ENCODE measurements around the gene HSPA12B. TPM values are rescaled to one million over a fixed set of nuclear protein-coding genes. Genes with fewer than 3 reads are reported as not detected.

Gene HSPA12B
- polyA plus RNA-seq, 10 donors, result 18.9 to 34.3 (median 23.4) TPM

DNA sequence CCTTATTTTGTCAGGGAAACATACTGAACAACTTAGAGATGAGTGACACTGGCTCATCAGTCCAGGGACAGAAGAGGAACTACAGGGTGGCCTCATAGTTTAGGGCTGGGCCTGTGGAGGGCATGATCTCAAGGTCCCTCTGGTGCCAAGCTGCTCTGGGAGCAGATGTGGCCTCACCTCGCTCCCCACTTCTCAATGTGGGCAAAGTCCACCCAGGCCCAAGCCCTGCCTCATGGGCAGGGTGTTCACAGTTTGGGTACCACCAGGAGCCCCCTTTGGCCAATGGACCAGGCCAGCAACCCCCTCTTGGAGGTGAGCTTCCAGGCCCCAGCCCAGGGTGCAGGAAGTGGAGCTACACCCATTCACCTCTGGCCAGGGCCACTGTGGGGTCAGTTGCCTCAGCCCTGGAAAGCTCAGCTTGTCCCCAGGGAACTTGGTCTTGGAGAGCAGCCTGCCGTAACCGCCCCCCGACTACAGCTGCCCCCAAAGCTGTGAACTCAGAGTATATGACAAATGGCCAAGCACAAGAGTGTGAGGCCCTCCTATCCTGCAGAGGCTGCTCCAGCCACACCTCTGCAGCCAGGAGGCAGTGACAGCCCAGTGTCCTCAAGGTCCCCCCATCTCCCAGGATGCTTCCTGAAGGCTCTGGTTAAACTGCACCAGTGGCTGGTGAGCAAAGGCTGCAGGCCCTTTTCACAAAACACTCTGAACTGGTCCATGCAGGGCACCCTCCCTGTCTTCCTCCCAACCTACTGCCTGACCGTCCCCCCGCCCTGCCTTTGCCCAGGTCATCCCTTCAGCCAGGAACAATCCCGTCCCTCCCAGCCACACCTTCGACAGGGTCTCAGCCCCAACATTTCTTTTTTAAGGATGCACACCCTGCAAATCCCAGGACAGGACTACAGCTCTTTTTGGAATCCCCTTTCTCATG, 31.5 kb downstream of the HSPA12B start:
- DNase-seq, result no peak

DNA sequence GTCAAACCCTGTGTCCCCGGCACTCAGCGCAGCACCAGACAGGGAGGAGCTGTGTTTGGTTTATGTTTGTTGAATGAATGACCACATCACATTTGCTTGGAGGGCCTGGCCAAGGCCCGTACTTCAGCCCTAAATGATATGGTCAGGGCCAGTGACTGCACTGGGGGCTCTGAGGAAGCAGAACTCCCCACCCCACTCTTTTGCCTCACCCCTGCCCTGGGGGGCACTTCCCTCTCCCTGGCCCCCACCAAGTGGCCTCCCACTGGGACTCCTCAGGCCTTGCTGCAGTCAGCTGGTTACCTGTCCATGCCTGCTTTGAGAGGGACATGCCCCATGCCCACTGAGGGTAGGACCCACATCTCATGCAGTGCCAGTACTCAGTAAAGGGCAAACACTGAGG, 32.2 kb downstream of the HSPA12B start:
- no peak for DNase-seq

DNA sequence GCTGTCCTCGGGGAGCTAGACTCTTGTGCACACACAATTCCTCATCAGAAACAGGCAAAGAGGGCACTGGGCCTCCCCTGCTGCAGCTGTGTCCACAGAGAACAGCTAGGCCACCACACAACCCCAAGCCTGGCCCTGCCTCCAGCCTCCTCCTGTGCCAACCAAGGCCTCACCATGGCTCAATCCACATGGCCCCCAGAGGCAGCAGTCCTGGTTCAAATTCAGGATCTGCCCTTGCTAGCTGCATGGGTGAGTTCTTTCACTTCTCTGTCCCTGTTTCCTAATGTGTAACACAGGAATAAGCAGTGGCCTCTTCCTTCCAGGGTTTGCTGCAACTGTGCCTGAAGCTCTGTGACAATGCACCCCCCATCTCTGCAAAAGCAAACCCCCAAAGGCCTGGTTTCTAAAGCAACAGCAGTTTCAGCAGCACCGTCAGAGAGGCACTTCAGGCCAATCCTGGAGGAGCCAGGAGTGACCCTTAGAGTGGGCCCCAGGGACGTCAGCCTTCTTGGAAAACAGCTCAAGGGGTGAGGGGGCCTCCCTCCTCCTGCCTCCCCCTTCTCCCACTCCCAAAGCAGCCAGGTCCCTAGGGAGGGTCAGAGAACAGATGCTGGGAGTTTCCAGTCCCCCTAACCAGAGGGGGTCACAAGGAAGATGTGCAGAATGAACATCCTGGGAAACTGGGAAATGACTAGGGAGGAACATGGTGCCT, 32.8 kb downstream of the HSPA12B start:
- peak in 1 of 3 donors; percentile 44 for DNase-seq

DNA sequence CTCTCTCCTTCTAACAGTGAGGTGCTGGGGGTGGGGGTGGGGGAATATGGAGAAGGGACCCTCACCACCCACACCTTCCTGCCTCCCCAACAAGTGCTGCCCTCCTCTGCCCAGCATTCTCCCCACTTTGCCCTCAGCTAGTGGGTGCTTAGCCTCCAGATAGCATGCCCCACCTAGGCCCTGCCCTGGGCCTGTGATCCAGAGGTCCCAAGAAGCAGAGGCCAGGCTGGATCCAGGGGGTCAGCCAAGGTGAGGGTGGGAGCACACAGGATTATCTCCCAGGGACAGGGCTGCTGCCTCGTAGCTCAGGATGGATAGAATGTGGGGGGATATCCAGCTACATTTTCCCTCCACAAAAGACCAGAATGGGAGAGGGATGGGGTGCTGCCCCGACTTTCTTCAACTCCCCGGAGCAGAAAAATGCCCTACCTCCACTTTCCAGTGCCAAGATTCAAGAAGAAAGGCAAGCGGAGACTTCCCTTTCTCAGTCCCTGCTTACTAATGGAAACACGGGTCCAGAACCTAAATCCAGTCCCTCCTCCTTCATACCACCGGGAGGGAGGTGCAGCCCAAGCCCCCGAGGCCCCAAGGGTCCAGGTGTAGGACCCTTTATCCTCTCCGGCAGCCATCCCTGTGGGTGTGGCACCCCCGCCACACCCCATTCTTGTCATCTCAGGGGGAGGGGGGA, 34.1 kb downstream of the HSPA12B start:
- DNase-seq, result peak in 1 of 3 donors; percentile 21

DNA sequence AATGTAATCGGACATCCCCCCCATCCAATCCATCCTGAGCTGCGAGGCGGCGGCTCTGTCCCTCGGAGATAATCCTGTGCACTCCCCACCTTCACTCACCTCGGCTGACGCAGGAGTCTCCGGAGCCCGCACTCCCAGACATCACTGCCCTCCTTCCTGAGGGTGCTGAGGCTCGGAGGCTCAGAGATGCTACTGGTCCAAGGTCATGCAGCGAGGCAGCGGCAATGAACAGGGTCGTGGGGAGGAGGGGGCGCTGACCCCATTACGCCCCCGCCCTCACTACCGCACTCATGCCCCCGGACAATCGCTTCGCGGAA, 34.6 kb downstream of the HSPA12B start:
- DNase-seq, result no peak

DNA sequence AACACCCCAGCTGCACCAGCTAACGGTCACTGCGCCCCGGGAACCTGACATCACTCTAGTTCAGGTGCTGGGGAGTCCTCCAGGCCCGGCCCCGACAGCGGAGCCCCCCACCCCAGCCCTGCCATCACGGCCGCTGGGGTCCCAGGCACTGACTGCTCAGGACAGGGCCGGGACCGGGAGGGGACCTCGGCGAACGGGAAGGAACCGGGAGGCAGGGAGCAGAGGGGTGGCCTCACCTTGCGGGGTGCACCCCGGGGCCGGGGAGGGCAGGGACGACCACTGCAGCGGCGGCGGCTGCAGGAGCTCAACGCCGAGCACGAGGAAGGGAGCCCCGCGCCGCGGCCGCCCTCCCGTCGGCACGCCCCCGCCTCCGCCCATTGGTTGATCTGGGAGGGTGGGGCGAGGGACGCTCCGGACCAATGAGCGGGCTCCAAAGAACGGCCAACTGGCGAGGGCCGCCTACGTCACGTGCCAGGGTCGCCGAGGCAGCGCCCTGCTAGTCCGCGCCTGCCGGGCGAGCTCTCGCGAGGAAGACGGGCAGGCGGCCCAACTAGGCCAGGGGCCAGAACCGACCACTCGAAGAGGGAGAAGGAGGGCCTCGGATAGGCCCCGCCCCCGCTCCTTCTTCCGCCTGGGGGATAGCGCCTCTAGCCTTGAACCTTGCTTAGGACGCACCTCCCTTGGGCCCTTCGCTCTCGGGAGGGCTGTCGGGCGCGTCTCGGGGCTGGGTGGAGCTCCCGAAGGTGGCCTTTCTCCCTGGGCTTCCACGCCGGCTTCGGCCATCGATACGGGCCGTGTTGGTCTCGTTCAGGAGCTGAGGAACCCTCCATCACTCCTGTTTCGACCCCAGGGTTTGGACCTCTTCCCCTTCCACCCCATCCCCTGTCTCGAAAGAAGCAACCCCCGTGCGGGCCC, 35.2 kb downstream of the HSPA12B start, which contains the start of gene ADISSP:
Gene ADISSP (minus strand): TSS at position 327 of the 915 bp plus-strand sequence. CDS start 7,653 bp downstream, outside the sequence.
- peak; percentile 98 to 99 (median 99) for DNase-seq

DNA sequence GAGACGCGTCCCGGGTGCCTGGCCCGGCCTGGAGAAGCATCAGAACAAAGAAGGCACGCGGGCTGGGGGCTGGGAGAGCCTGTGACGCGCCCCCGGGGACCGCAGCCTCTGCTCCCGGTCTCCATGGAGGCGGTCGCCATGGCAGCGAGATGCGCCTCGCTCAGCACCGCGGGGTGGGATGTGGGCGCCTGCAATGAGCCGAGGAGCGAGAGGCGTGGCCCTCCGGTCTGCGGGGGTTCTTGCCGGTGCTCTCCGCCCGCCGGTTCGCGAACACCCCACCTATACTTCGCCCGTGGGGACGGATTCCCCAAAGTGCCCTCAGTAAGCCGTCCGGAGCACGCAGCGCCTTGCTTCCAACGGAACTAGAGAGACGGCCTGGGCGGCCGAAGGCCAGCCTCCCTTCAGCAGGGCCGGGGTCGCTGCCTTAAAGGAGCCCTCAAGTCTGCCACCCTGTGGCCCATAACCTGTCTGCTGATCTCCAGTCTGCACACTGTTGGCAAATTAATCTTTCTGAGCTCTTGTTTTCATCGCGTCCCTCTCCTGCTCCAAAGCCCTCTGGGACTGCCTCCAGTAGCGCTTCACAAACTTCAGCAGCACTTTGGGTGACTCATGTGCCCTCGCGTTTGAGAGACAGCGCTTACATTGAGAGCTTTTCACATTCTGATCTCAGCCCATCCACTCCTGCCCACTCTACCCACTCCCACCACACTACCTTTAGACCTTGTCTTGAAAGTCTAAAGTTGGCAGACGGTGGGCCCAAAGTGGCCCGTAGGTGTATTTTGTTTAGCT, 36.1 kb downstream of the HSPA12B start:
- peak; percentile 75 to 92 (median 79) for DNase-seq

DNA sequence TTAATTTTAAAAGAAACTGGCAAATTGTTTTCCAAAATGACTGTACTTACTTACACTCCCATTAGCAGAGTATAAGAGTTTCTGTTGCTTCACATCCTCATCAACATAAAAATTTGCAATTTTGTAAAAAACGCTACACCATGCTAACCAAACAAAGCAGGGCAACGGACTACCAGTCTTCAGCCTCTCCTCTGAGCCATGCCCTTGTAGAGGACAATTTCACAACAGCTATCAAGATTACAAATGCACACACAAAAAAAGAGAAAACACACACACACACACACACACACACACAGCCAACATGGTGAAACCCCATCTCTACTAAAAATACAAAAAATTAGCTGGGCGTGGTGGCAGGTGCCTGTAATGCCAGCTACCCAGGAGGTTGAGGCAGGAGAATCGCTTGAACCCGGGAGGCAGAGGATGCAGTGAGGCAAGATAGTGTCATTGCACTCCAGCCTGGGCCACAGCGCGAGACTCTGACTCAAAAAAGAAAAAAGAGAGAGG, 39.1 kb downstream of the HSPA12B start:
- DNase-seq, result no peak

DNA sequence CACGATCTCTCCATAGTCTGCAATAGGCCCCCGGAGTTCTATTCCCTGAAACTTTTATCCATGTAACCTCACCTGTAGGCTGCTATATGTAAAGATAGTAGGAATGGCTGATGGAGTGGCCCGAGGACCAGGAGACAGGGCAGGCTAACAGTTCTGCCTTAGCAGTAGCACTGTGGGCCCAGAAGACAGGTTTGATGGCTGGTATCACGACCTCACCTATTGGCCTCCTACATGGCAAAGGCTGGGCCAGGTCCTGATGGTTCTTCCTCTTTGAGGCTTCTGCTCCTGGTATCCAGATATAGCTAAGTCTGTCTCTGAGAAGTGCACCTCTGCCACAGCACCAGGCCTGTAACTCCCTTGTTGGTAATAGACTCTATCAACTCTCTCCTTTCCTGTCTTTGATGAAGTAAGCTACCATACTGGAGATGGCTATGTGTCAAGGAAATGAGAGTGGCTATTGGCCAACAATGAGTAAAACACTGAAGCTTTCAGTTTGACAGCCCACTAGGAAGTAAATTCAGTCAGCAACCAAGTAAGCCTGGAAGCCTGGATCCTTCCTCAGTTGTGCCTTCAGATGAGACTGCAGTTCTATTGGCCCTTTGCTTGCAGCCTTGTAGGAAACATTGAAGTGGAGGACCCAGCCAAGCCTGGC, 43.1 kb downstream of the HSPA12B start:
- DNase-seq, result no peak

DNA sequence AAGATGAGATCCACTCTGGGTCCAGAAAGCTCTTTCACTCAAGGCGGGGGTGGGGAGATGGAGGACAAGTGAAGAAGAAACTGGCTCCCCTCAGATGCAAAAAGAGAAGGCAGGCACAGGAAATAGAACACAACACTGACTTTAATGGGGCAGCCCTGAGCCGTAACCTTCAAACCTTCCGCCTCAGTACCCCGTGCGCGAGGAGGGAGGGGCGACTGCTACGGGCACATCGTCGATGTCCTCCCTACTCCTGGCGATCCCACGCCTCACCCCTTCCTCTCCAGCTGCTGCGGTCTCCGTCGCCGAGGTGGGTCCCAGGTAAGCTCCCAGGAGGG, 44.9 kb downstream of the HSPA12B start:
- no peak for DNase-seq

DNA sequence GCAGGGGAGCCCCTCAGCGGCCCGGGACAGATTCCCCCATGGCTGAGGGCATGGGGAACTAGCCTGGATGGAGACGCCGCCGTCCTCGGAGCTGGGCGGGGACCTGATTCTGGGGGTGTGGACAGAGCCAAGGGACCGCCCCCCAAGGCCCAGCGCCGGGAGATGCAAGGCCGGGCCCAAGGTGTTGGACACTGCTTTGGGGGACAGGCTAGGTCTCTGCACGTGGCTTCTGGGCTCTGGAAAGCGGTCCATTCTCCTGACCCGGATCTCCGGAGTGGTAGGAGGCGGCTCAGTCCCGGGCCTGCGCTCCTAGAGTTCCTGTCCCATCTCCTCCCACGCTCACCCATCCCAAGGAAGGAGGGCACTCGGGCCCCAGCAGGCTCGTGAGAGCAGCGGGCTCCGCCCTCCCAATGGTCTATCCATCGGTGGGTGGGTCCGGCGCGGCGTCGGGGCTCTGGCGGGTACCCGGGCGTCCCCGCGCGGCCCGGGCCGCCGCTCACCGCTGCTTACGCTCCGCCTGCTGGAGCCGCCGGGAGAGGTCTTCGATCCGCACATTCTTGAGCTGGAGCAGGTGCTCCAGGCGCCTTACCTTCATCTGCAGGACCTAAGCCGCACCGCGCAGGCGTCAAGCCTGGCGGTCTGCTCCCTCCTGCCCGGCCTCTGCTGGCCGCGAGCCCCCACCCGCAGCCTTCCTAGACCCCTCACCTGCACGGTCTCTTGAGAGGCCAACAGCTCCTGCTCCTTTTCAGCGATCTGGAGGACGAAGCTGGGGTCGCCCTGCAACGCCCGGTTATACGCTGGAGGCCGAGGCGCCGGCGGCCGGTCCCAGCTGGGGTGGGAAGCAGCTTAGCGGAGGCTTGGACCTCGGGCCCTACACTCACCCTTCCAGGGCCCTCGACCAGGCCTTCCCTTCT, 45.5 kb downstream of the HSPA12B start:
- peak in 1 of 3 donors; percentile 63 for DNase-seq

DNA sequence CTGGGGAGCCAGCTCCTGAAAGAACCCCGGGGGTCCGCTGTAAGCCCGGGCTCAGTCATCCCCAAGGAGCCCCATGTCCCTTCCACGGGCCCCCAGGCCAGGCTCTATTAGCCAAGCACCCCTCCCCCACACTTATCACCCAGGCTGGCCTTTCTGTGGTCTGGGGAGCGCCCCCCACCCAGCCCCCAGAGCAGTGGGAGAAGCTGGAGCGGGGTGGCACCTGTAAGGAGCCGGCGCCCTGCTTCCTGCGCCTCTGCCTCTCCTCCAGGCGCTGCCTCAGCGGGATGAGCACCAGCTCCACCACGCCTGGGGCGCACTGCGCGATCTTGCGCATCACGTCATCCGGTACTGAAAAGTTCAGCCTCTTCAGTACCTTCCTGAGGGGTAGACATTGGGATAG, 46.5 kb downstream of the HSPA12B start:
- peak in 1 of 3 donors; percentile 29 for DNase-seq

DNA sequence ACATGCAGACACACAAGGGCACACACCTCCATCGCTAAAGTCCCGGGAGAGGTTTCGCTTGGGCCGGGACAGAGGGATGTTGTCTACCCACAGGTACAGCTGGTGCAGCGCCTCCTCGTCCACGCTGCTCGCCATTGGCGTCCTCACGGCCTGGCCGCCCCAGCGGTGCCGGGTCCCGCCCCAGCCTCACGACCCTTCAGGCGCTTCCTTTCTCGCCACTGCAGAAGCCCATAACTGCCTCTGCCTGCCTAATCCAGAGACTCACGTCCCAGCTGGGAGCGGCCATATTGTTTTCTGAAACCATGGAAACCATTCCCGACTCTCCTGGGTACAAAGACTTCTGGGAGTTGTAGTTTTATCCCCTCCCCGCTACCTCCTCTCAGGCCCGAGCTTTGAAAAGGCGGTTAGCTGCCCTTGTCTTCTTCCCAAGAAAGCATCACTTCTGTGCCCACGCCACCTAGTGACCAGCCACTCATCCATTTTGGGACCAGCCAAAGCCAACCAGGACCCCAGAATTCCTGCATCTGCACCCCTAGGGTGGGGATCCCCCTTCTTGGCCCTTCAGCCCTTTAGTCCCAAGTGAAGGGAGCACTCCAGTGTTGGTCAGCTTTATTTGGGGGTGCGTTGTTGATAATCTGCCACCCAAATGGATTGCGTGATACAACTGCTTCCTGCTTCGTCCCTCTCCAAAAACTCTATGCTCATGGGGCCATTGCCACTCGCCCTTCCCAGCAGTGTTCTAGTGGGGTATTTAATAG, 48.8 kb downstream of the HSPA12B start, which contains the start of gene SPEF1:
Gene SPEF1 (minus strand): TSS at position 296 of the 758 bp plus-strand sequence. CDS start 161 bp downstream, at position 135.
- DNase-seq, result peak; percentile 89 to 94 (median 91)

DNA sequence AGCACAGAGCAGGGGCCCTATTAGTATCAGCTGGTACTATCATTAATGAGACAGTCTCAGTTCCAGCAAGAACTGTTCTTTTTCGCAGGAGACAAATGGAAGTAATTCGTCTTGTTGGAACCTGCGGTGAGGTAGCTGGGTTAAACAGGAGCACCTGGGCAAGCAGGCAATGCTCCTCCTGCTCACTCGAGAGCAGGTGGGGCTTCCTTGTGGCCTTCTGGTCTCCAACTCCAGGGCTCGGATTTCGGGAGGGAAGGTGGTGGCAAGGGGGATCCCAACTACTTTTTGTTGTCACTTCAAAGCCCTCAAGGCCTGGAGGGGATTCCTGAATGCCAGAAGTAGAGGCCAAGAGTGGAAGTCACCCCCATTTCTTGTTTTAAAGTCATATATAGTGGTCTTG, 50.1 kb downstream of the HSPA12B start:
- peak in 1 of 3 donors; percentile 6 for DNase-seq

DNA sequence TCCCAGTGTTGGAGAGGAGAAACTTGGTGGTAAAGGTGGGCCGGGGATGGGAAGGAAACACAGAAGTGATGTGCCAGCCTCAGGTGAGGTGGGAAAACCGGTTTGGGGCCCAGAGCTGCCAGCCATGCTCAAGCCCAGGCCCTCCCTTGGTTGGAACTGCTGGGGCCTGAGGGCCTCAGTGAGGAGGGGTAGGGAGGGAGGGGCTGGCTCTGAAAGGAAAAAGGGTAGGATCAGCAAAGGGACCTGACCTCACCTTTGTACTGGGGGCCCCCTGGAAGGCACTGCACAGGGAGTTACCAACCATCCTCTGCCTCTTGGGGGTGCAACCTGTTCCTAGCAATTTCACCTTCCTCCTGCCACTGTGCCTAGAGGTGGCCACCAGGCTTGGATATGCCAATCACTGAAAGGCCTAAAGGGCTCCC, 50.6 kb downstream of the HSPA12B start:
- peak in 1 of 3 donors; percentile 6 for DNase-seq

DNA sequence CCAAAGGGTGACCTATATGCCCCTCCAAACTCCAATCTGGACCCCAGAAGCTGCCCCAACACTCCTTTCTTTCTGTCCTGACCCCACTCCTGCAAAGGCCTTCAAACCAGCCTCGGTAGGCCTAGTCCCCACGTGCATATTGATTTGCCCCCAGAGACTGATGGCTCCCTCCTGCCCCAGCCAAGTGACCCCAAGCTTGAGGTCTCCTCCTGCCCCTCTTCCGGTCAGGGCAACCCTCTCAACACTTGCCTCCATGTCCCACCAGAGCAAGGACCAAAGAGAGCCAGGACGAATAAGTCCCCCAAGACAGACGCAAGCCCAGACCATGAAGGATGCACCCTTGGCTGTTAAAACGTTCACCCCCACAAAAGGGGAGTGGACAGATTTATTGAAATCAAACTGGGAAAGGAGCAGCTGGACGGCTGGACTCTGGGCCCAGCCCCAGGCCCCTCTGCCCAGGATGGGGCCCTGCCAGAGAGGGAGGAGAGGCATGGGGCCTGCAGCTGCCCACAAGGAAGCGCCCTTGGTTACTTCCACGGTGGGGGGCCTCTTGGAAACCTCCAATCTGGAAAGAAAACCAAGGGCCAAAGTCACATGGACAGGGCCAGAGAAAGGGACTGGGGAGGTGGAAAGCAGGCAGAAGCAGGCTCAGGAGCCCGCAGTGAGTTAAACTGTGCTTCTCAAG, 51.2 kb downstream of the HSPA12B start:
- DNase-seq, result peak in 1 of 3 donors; percentile 15
